GM23338 (cell line): ENCODE data around the gene SSBP2. TPM values are rescaled to one million over a fixed set of nuclear protein-coding genes. Genes with fewer than 3 reads are reported as not detected.

Source experiments
- ATAC-seq: fragments of 200-7000 bp; cut with Tn5 transposase; 3 replicates; pipeline ENCODE4 v1.9.1; 2020
- DNase-seq: peaks from one replicate; pipeline ENCODE4 v3.0.0-alpha.2; 2015; ENCODE audit warnings: low spot score
- H2AFZ ChIP-seq: fragments of 200-600 bp; sonication (generic); 2 replicates; pipeline ENCODE4 v1.8.0; 2016; ENCODE audit warnings: antibody characterized with exemption, mild to moderate bottlenecking, moderate library complexity
- H3F3A ChIP-seq: fragments of 200-600 bp; sonication (generic); replicated peaks from 2 replicates; pipeline ENCODE4 v1.8.0; 2017; ENCODE audit warnings: antibody characterized with exemption, mixed run types, low read depth
- H3K27ac ChIP-seq: fragments of 200-600 bp; sonication (generic); 2 replicates; pipeline ENCODE4 v1.6.1; 2016; ENCODE audit warnings: low read depth
- H3K27me3 ChIP-seq: fragments of 200-600 bp; sonication (generic); 2 replicates; pipeline ENCODE4 v1.8.0; 2016; ENCODE audit warnings: mild to moderate bottlenecking, mixed run types, moderate library complexity; ENCODE audit not compliant: insufficient read depth
- H3K36me3 ChIP-seq: fragments of 200-600 bp; sonication (generic); 2 replicates; pipeline ENCODE4 v1.8.0; 2016; ENCODE audit warnings: mild to moderate bottlenecking; ENCODE audit not compliant: insufficient read depth
- H3K4me1 ChIP-seq: fragments of 200-600 bp; sonication (generic); 2 replicates; pipeline ENCODE4 v1.8.0; 2016; ENCODE audit warnings: mild to moderate bottlenecking, moderate library complexity; ENCODE audit not compliant: insufficient read depth
- H3K4me2 ChIP-seq: fragments of 200-600 bp; sonication (generic); 2 replicates; pipeline ENCODE4 v1.7.1; 2017; ENCODE audit warnings: mixed run types
- H3K4me3 ChIP-seq: fragments of 200-600 bp; sonication (generic); 2 replicates; pipeline ENCODE4 v1.6.1; 2016; ENCODE audit warnings: mixed run types
- H3K79me2 ChIP-seq: fragments of 200-600 bp; sonication (generic); replicated peaks from 2 replicates; pipeline ENCODE4 v1.8.0; 2017; ENCODE audit warnings: mild to moderate bottlenecking; ENCODE audit not compliant: insufficient read depth
- H3K9me2 ChIP-seq: fragments of 200-600 bp; sonication (generic); 2 replicates; pipeline ENCODE4 v1.8.0; 2017; ENCODE audit not compliant: insufficient read depth
- H4K20me1 ChIP-seq: fragments of 200-600 bp; sonication (generic); replicated peaks from 2 replicates; pipeline ENCODE4 v1.8.0; 2017; ENCODE audit warnings: mild to moderate bottlenecking; ENCODE audit not compliant: insufficient read depth
- H3K27ac Mint-ChIP-seq: 2 replicates; pipeline ENCODE4 v1.8.0; 2020; ENCODE audit warnings: inconsistent platforms, mild to moderate bottlenecking, moderate library complexity, mixed read lengths
- H3K27me3 Mint-ChIP-seq: 3 replicates; pipeline ENCODE4 v1.8.0; 2022; ENCODE audit warnings: low read depth, mild to moderate bottlenecking, moderate library complexity, mixed read lengths, inconsistent platforms; ENCODE audit not compliant: insufficient read depth, poor library complexity
- H3K36me3 Mint-ChIP-seq: 3 replicates; pipeline ENCODE4 v1.8.0; 2021; ENCODE audit warnings: low read depth, mild to moderate bottlenecking, inconsistent platforms, moderate library complexity, mixed read lengths
- H3K4me1 Mint-ChIP-seq: 3 replicates; pipeline ENCODE4 v1.8.0; 2020; ENCODE audit warnings: mild to moderate bottlenecking, inconsistent platforms, mixed read lengths
- H3K4me3 Mint-ChIP-seq: 3 replicates; pipeline ENCODE4 v1.8.0; 2021; ENCODE audit warnings: moderate library complexity, mild to moderate bottlenecking, inconsistent platforms, mixed read lengths
- H3K9me3 Mint-ChIP-seq: 3 replicates; pipeline ENCODE4 v1.8.0; 2020; ENCODE audit warnings: moderate library complexity, mild to moderate bottlenecking, inconsistent platforms, mixed read lengths
- ETS1 ChIP-seq: IDR thresholded peaks from 2 replicates; pipeline ENCODE4 v1.6.1; 2016; ENCODE audit warnings: antibody characterized with exemption
- EZH2 ChIP-seq: fragments of 200-600 bp; sonication (generic); IDR thresholded peaks from one replicate; pipeline ENCODE4 v1.8.0; 2017; ENCODE audit warnings: antibody characterized with exemption, mild to moderate bottlenecking, low read depth; ENCODE audit not compliant: unreplicated experiment
- EZH2phosphoT487 ChIP-seq: fragments of 200-600 bp; sonication (generic); IDR thresholded peaks from one replicate; pipeline ENCODE4 v1.8.1; 2018; ENCODE audit warnings: antibody characterized with exemption; ENCODE audit not compliant: unreplicated experiment
- NANOG ChIP-seq: IDR thresholded peaks from 2 replicates; pipeline ENCODE4 v1.6.1; 2016; ENCODE audit warnings: antibody characterized with exemption, borderline replicate concordance
- STAT1 ChIP-seq: IDR thresholded peaks from one replicate; pipeline ENCODE4 v1.6.1; 2016; ENCODE audit warnings: antibody characterized with exemption; ENCODE audit not compliant: unreplicated experiment
- ZNF114 ChIP-seq: fragments of 250-450 bp; sonication (Bioruptor Pico); IDR thresholded peaks from 2 replicates; pipeline ENCODE4 v1.5.0; 2020; ENCODE audit warnings: mild to moderate bottlenecking, moderate library complexity
- ZNF331 ChIP-seq: fragments of 250-450 bp; sonication (Bioruptor Pico); IDR thresholded peaks from 2 replicates; pipeline ENCODE4 v1.5.0; 2020; ENCODE audit warnings: low read depth, mild to moderate bottlenecking, moderate library complexity
- ZNF462 ChIP-seq: fragments of 250-450 bp; sonication (Bioruptor Pico); IDR thresholded peaks from 2 replicates; pipeline ENCODE4 v1.5.0; 2020; ENCODE audit warnings: mild to moderate bottlenecking, moderate library complexity
- polyA plus RNA-seq: library from polyadenylated mRNA; unstranded; fragments of >200 nt; fragmentation: Nextera tagmentation; extraction: Ambion mirVana; gene quantifications from 2 replicates; pipeline ENCODE4 v1.2.1, GENCODE V29; 2016
- total RNA-seq: library from RNA; depleted of rRNA; stranded (reverse); fragments of >200 nt; shearing (Covaris generic); gene quantifications from 2 replicates; pipeline ENCODE4 v1.2.3, GENCODE V29; 2014

The SSBP2 gene
- total and polyA plus RNA-seq, 2 experiments from 2014 or later, result 21.5 to 24.7 TPM

- TF ChIP-seq ETS1, result no peak
- no peak for TF ChIP-seq ZNF462 (CRISPR knock-in tag)
- no peak for TF ChIP-seq STAT1
Measured at GRCh38 chr5:81656783-81657182, 94.1 kb downstream of the SSBP2 start (continued).

- H3F3A ChIP-seq, result no peaks in the 10 kb centered on the region
- H3K36me3 ChIP-seq, result no peaks in the 10 kb centered on the region
- H3K4me1 Mint-ChIP-seq, result no peaks in the 10 kb centered on the region
- no peaks in the 10 kb centered on the region for H3K4me1 ChIP-seq
- no peak overlapping the region for H2AFZ ChIP-seq
- H3K4me3 ChIP-seq, result no peak overlapping the region
- DNase-seq (no peak), ATAC-seq (no peak)
- H3K4me3 Mint-ChIP-seq, result no peak overlapping the region
- H3K9me2 ChIP-seq, result no peaks in the 10 kb centered on the region
- no peaks in the 10 kb centered on the region; the same call in 2 of the 3 replicates for H3K9me3 Mint-ChIP-seq
- no peak overlapping the region for H3K27ac Mint-ChIP-seq
- no peaks in the 10 kb centered on the region for H3K27me3 ChIP-seq
- no peaks in the 10 kb centered on the region for H3K27me3 Mint-ChIP-seq
- no peaks in the 10 kb centered on the region for H3K36me3 Mint-ChIP-seq
- H3K27ac ChIP-seq, result no peak overlapping the region
- H4K20me1 ChIP-seq, result no peaks in the 10 kb centered on the region
- no peak overlapping the region for H3K4me2 ChIP-seq
- no peaks in the 10 kb centered on the region for H3K79me2 ChIP-seq
- TF ChIP-seq ZNF462 (CRISPR knock-in tag) (no peak), EZH2 (no peak), ZNF331 (CRISPR knock-in tag) (no peak), NANOG (no peak), EZH2phosphoT487 (no peak), ZNF114 (CRISPR knock-in tag) (no peak)
Measured at GRCh38 chr5:81650987-81651386, 99.9 kb downstream of the SSBP2 start.
